ENCODE measurements around the gene CDK16. TPM values are rescaled to one million over a fixed set of nuclear protein-coding genes. Genes with fewer than 3 reads are reported as not detected.

CDK16 gene
- total and polyA plus RNA-seq, 9 of the 15 experiments (the other 6 are each of a cell fraction or from before 2014, with no cell fraction given): 3.9 to 104 (median 57.5) TPM

DNA sequence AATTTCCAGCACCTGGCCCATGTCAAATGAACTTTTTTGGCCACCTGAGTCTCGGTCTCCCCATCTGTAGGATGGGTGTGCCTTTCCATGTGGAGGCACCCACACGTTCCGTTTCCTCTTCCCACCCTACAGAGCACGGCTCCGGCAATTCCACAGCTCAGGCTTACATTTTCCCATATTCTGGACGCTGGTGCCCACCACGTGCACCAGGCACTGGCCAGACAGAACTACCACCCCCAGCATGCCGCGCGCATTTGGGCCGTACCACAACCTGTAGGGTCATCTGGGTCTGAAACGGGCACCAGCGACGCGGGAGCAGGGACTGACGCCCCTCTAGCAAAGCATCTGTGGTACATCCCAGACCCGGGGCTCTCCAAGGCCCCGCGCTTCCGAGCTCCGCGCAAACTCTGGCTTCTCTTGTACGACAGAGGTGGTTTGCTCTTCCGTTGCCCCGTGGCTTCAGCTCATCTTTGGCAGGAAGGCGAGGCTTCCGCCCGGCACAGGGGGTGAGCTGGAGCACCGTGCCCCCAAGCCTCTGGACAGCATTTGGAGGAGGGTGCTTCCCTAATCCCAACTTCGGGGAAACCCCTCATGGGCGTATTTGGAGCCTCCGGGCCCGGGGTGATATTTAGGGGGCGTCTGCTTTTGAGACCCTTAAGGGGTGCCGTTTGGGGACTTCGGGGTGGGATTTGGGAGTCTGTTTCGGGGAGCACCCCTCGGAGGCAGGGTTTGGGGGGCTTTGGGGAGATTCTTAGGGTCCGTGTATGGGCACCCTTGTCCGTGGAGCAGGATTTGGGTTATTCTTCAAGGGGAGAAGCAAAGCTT, 27.8 kb upstream of the CDK16 start (continued):
- TF ChIP-seq FOXK1 (CRISPR knock-in tag; IDR thresholded peaks at IDR 0.05; ENCODE audit: borderline replicate concordance) (no peak), ZNF764 (CRISPR knock-in tag; IDR thresholded peaks at IDR 0.05; ENCODE audit: low read depth) (no peak), NFIC (IDR thresholded peaks at IDR 0.05) (no peak), POLR3A (IDR thresholded peaks at IDR 0.05; ENCODE audit: borderline replicate concordance, extremely low read depth, insufficient read depth, insufficient read length) (no peak), SIX5 (IDR thresholded peaks at IDR 0.05; ENCODE audit: borderline replicate concordance in 1 of 2, insufficient read depth in 1 of 2, low read depth in 1 of 2, low read length in 2 of 2) (peak; percentile 83 to 90), PTBP1 (IDR thresholded peaks at IDR 0.05; ENCODE audit: low read depth, low read length) (no peak), ZNF780A (CRISPR knock-in tag; IDR thresholded peaks at IDR 0.05) (no peak), ZNF184 (CRISPR knock-in tag; IDR thresholded peaks at IDR 0.05) (no peak), XRCC4 (IDR thresholded peaks at IDR 0.05; ENCODE audit: extremely low read depth, insufficient read depth, insufficient read length) (no peak), ZNF717 (CRISPR knock-in tag; IDR thresholded peaks at IDR 0.05) (no peak), CAMTA2 (CRISPR knock-in tag; conservative IDR thresholded peaks at IDR 0.05) (no peak), CBX8 (IDR thresholded peaks at IDR 0.05; ENCODE audit: borderline replicate concordance, extremely low read depth, low read depth, low read length, poor library complexity, severe bottlenecking) (no peak), ZNF239 (CRISPR knock-in tag; IDR thresholded peaks at IDR 0.05) (no peak), KDM5B (IDR thresholded peaks at IDR 0.05; ENCODE audit: insufficient replicate concordance, low read depth, low read length) (no peak), ZNF232 (CRISPR knock-in tag; IDR thresholded peaks at IDR 0.05) (no peak), ZNF778 (CRISPR knock-in tag; IDR thresholded peaks at IDR 0.05) (no peak), ZC3H4 (CRISPR knock-in tag; IDR thresholded peaks at IDR 0.05; ENCODE audit: borderline replicate concordance) (no peak), XRCC5 (IDR thresholded peaks at IDR 0.05; ENCODE audit: low read depth, low read length) (no peak), FOXM1 (IDR thresholded peaks at IDR 0.05; ENCODE audit: low read depth) (no peak), FOXM1 (CRISPR knock-in tag; IDR thresholded peaks at IDR 0.05; ENCODE audit: low read depth) (no peak), ELF4 (CRISPR knock-in tag; IDR thresholded peaks at IDR 0.05) (no peak), CXXC5 (CRISPR knock-in tag; IDR thresholded peaks at IDR 0.05) (peak; percentile 18; the same call in 1 of the 2 replicates), GTF2E2 (tag; IDR thresholded peaks at IDR 0.05) (no peak)
- TF ChIP-seq, protein P1, sequence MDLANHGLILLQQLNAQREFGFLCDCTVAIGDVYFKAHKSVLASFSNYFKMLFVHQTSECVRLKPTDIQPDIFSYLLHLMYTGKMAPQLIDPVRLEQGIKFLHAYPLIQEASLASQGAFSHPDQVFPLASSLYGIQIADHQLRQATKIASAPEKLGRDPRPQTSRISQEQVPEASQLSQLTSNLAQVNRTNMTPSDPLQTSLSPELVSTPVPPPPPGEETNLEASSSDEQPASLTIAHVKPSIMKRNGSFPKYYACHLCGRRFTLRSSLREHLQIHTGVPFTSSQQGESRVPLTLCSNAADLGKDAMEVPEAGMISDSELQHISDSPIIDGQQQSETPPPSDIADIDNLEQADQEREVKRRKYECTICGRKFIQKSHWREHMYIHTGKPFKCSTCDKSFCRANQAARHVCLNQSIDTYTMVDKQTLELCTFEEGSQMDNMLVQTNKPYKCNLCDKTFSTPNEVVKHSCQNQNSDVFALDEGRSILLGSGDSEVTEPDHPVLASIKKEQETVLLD (IDR thresholded peaks at IDR 0.05): 0 out of 2 replicates have a peak, but pooled peaks have one; percentile 22
- TF ChIP-seq, protein P2, sequence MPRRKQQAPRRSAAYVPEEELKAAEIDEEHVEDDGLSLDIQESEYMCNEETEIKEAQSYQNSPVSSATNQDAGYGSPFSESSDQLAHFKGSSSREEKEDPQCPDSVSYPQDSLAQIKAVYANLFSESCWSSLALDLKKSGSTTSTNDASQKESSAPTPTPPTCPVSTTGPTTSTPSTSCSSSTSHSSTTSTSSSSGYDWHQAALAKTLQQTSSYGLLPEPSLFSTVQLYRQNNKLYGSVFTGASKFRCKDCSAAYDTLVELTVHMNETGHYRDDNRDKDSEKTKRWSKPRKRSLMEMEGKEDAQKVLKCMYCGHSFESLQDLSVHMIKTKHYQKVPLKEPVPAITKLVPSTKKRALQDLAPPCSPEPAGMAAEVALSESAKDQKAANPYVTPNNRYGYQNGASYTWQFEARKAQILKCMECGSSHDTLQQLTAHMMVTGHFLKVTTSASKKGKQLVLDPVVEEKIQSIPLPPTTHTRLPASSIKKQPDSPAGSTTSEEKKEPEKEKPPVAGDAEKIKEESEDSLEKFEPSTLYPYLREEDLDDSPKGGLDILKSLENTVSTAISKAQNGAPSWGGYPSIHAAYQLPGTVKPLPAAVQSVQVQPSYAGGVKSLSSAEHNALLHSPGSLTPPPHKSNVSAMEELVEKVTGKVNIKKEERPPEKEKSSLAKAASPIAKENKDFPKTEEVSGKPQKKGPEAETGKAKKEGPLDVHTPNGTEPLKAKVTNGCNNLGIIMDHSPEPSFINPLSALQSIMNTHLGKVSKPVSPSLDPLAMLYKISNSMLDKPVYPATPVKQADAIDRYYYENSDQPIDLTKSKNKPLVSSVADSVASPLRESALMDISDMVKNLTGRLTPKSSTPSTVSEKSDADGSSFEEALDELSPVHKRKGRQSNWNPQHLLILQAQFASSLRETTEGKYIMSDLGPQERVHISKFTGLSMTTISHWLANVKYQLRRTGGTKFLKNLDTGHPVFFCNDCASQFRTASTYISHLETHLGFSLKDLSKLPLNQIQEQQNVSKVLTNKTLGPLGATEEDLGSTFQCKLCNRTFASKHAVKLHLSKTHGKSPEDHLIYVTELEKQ (CRISPR knock-in tag; IDR thresholded peaks at IDR 0.05): no peak
